Frontal cortex (tissue), 4 donors: ENCODE data around the gene RFX1. TPM values are rescaled to one million over a fixed set of nuclear protein-coding genes. Genes with fewer than 3 reads are reported as not detected.

Experiments
- DNase-seq, 2 donors: peaks; one replicate each; pipeline ENCODE4 v3.0.0; 2012; ENCODE audit warnings: low spot score in 2 of 2
- FAIRE-seq: peaks from 2 replicates; lab custom pipeline; 2012; peaks lifted over from hg19 to GRCh38; lab: Jason Lieb, UNC
- total RNA-seq: library from RNA; depleted of rRNA; stranded (reverse); fragments of >200 nt; gene quantifications from one replicate; pipeline ENCODE4 v1.2.3, GENCODE V29; 2014
- donor health status: control.
- donor health status: control.
- donor health status: control.

Gene RFX1
- total RNA-seq, 1 donor from 2014 or later: 1.2 TPM

DNA sequence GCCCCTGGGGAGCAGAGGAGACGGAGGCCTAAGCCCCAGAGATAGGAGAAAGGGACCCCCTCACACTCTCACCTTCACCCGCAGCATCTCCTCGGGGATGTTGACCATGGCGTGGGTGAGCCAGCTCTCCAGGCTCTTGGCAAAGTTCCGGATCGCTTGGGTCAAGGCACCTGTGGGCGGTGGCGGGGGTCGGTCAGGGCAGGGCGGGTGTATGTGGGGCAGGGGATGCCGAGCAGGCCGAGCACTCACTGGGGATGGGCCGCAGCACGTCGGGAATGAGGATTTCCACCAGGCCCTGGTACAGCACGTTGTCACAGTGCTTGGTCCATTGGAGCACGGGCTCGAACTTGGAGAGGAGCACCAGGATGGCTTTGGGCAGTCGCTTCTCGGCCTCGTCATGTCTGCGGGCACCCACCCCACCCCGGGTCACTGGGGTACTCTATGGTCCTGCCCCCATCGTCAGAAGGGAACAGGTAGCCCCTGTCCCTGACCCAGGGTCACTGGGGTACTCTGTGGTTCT lies 40.7 kb downstream of the RFX1 start:
- no peak for FAIRE-seq

GRCh38 chr19:13964776-13965175 lies 41.3 kb downstream of the RFX1 start:
- DNase-seq (no peak), FAIRE-seq (no peak)

More for the DNA sequence above, 40.7 kb downstream of the RFX1 start:
- no peak for DNase-seq

DNA sequence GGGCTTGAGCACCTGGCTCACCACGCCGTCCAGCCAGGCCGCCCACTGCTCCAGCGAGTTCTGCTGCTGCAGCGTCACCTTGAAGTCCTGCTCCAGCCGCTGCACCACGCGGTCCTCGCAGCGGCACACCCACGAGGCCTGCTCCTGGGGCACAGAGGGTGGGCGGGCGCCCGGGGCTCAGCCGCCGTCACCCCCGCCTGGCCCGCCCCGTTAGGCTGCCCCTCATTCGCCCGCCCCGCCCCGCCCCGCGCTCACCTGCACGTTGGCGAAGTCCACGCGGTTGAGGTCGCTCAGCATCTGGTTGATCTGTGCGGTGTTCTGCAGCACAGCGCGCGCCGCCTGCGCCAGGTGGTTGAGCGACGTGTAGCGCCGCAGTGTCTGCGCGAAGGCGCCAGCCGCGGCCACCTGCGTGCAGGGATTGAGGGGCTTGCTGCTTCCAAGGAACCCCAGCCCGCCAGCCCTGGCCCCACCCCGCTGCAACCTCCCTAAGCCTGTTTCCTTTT lies 42.5 kb downstream of the RFX1 start:
- no peak for FAIRE-seq
- no peak for DNase-seq

DNA sequence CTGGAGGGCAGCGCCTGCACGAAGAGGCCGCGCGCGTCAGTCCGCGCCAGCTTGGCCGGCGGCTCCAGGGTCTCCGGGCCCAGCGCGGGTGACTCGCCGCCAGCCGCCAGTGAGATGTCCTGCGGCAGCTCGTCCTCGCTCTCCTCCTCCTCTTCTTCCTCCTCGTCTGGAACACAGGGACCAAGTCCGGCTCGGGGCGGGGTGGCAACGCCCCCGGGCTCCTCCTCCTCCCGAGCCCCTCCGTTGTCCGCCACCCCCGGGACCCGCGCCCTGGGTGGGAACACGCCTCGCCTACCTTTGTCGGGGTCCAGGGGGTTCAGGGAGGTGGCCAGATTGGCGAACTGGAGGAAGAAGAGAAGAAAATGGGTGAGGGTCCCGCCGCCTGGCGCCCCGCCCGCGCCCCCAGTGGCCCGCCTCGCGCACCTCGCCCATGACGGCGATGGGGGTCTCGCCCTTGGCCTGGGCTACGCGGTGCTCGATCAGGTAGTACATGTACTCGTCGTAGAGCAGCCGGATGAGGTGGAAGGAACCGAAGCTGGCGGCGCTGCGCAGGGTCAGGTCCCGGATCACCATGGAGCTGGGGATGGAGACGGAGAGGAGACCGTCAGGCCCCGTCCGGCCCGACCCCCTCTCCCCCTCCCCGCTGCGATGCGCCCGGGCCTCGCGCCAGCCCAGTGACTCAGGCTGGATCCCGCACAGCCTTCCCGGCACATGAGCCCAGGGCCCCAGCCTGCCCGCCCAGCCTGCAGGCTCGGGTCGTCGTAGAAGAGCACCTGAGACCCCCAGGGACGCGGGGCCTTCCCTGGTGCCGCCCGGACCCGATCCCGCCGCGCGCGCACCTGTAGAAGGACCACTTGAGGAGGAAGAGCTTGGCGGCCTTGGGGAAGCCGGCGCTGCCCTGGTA lies 43.2 kb downstream of the RFX1 start:
- no peak for FAIRE-seq

GRCh38 chr19:13961826-13962698 lies 44.1 kb downstream of the RFX1 start:
- FAIRE-seq (no peak), DNase-seq (no peak)

More for the DNA sequence above, 43.2 kb downstream of the RFX1 start:
- no peak for DNase-seq

GRCh38 chr19:13960863-13961784 lies 45.0 kb downstream of the RFX1 start:
- no peak for DNase-seq
- no peak for FAIRE-seq

DNA sequence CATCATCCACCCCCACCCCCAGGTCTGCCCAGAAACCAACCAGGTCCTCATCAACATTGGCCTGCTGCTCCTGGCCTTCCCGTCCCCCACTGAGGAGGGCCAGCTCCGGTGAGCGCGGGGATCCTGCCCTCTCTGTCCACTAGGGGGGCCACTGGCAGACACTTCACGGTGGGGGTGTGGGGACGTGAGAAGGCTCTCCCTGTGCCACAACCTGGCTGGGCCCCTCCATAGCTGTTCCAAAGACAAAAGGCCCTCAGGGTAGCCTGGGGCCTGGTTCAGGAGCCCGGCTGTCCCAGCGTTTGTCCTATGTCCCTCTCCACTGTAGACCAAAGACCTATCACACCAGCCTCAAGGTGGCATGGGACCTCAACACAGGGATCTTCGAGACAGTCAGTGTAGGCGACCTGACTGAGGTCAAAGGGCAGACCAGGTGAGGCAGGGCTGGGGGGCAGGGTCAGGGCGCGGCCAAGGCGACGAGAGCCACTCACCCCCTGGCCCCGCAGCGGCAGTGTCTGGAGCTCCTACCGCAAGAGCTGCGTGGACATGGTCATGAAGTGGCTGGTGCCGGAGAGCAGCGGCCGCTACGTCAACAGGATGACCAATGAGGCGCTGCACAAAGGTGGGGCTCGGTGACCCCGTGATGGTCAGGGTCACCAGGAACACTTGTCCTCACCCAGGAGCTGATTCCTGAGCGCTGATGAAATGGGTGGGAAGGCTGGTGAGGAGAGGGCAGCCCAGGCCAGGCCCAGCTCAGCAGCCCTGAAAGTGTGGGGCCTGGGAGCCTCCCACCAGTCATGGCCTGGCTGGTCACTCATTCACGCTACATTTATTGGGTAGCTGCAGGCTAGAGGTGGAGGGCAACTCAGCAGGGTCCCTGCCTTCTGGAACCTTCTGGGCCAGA lies 45.9 kb downstream of the RFX1 start:
- DNase-seq (no peak), FAIRE-seq (no peak)

DNA sequence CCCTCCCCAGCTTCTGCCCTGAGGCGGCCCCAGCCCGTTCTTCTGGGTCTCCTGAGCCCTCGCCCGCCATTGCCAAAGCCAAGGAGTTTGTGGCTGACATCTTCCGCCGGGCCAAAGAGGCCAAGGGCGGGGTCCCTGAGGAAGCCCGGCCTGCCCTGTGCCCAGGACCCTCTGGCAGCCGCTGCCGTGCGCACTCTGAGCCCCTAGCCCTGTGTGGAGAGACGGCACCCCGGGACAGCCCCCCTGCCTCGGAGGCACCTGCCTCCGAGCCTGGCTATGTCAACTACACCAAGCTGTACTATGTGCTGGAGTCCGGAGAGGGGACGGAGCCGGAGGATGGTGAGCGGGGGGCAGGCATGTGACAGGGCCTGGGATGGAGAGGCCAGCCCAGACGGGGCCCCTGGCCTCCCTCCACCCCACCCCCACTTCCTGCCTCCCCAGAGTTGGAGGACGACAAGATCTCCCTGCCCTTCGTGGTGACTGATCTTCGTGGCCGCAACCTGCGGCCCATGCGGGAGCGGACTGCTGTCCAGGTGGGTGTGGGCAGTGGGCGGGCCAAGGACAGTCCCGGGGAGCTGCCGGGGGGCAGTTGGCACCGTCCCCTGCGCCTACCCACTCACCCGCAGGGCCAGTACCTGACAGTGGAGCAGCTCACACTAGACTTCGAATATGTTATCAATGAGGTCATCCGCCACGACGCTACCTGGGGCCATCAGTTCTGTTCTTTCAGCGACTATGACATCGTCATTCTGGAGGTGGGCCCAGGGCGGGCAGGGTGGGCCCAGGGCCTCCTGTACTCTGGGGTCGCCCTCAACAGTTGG lies 46.8 kb downstream of the RFX1 start:
- no peak for FAIRE-seq
- no peak for DNase-seq

DNA sequence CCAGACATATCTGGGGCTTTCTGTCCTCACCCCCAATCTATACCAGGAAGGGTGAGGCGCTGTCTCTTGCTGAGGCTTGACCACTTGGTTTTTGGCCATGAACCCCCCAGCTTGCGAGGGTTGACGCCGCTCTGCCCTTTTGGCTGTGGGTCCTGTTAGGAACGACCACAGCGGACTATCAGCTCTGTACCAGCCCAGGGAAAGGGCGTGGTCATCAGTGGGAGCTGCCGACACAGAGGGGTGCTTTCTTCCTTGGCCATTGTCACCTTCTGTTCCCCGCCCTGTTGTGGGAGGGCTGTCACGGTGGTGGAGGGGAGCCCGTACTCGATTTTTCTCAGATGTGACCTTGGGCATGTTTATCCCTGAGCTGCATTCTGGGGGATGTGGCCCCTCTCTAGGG lies 48.1 kb downstream of the RFX1 start:
- FAIRE-seq (no peak), DNase-seq (no peak)

GRCh38 chr19:13957051-13957450 lies 49.1 kb downstream of the RFX1 start:
- FAIRE-seq (no peak), DNase-seq (no peak)

- FAIRE-seq (no peak), DNase-seq (no peak)
Observed at GRCh38 chr19:13956365-13956744, 49.8 kb downstream of the RFX1 start.

- DNase-seq (no peak), FAIRE-seq (no peak)
Observed at GRCh38 chr19:13955662-13956364, 50.3 kb downstream of the RFX1 start.

DNA sequence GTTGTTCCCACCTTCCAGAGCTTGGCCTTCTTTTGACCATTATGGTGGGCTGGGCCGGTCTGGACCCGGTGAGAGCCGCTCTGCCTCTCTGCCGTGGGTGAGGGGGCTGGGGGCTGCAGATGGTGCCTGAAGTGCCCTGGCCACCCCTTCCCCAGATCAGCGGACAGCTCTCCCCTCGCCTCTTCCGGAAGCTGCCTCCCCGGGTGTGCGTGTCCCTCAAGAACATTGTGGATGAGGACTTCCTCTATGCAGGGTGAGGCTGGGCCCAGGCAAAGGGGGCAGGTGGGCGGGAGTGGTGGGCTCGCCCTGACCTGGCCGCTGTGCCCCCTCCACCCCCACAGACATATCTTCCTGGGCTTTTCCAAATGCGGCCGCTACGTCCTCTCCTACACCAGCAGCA lies 51.9 kb downstream of the RFX1 start:
- no peak for FAIRE-seq

DNA sequence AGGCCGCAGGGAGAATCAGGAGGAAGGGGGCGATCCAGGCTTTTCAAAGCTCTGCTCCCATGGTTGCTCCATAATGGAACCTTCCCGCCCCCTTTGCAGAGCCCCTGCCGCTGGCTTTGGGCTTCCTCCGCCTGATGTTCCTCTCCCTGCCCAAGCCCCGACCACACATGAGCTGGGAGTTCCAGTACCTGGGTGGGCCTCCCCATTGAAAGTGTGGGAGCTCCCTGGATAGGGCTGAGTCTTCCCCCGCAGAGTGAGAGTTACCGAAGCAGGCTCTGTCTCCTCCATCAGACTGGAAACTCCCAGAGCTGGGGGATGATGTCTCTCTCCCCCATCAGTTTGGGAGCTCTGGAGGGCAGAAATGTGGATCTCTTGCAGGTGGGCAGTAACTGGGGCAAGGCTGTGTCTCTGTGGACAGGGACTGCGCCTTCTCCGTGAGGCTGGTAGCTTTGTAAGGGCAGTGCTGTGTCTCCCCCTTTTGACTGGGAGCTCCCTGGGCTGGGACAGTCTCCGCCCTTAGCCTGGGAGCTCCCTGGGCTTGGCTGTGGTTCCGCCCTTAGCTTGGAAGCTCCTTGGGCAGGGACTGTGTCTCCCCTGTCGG lies 53.1 kb downstream of the RFX1 start:
- FAIRE-seq: no peak
- no peak for DNase-seq

More for the DNA sequence above, 51.9 kb downstream of the RFX1 start:
- no peak for DNase-seq

DNA sequence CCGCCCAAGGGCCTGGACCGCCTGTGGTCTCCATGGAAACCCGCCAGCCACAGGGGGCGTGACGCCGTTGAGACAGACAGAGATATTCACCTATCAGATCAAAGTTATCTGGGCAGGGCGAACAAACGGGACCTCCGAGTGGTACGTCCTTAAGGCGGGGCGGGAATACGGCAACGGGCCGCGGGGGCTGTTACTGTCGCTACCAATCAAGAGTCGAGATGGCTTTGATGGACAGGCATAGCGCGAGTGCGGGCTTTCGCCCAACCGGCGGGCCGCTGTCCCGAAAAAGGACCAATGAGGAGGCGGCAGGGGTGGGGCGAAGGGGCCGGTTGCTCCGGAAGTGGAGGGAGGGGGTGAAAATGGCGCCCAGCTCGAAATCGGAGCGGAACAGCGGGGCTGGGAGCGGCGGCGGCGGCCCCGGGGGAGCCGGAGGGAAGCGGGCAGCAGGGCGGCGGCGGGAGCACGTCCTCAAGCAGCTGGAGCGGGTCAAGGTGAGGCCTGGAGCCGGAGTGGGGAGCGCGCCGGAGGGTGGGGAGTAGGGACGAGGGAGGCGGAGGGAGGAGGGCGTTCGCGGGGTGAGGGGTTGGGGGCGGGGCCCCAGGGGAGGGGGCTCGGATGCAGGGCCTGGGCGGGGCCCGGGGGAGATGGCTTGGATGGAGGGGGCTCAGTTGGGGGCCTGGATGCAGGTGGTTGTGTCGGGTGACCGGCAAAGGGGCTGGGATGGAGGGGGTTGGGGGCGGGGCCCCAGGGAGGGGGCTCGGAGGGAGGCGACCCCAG lies 53.8 kb downstream of the RFX1 start, which contains the start of gene DCAF15:
DCAF15 (plus strand) TSS at position 356 of the 777 bp plus-strand sequence; CDS start at position 360, 4 bp downstream.
- DNase-seq (peak; percentile 100), FAIRE-seq (peak; percentile 96)

DNA sequence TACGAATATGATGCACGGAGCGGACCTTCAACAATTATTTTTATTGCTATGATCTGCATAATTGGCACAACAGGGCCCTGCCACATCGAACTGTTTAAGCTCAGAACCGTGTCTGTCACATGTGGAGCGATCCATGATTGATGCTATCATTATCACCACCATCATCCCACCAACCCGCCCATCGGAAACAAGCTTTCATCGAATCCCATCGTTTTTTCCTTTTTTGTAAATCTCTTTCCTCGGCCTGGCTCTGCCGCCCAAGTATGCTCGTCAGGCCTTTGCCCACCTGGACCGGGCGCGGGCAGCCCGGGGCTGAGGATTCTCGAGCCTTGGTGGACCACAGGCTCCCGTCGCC lies 54.3 kb downstream of the RFX1 start:
- FAIRE-seq: no peak

More for the DNA sequence above, 54.3 kb downstream of the RFX1 start:
- DNase-seq: no peak
